HG03469 (cell line): ENCODE measurements around the gene IGF2BP2.
"Not testable (repeated sequence)": the region's sequence is repeated elsewhere in the genome, so short reads cannot be mapped to it uniquely, and the experiment has no call there.

Source experiments
- ATAC-seq: cut with Tn5 transposase; IDR thresholded peaks from one replicate; pipeline ENCODE4 v1.9.1; 2021; ENCODE audit warnings: mild to moderate bottlenecking, moderate library complexity, moderate number of reproducible peaks; ENCODE audit not compliant: unreplicated experiment

The IGF2BP2 gene

DNA sequence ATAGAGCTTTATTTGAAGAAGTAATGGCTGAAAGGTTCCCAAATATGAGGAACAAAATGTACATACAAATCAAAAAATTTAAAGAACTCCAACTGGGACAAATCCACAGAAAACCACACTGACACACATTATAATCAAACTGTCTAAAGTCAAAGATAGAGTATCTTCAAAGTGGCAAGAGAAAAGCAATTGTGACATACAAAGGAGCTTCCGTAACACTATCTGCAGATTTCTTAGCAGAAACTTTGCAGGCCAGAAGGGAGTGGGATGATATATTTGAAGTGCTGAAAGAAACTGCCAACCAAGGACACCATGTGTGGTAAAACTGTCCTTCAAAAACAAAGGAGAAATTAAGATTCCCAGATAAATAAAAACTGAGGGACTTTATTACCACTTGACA is 146.8 kb downstream of the IGF2BP2 start:
- ATAC-seq: no peak

DNA sequence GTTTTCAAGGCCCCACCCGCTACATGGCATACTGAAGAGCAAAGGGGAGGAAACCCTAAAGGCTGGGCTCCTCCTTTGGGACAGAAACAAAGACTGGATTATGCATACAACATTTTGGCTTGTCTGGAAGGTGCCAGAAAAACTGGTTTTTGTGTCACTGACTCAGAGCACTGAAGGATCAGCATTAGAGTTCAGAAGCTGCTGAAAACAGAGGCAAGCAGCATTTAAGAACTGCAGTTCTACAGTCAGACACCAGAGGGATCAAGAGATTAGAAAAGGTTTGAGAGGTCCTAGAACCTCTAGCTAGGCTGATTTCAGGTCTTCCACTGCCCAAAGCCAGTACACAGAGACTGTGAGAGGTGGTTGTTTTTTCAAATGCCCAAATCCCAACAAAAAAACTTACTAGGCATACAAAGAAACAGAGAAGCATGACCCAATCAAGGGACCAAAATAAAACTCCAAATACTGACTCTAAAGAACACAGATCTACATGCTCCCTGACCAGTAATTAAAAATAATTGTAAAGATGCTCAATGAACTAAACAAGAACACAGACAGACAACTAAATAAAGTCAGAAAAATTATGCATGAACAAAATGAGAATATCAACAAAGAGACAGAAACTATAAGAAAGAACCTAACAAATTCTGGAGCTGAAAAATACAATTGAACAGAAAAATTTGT is 147.6 kb downstream of the IGF2BP2 start:
- no peak for ATAC-seq

DNA sequence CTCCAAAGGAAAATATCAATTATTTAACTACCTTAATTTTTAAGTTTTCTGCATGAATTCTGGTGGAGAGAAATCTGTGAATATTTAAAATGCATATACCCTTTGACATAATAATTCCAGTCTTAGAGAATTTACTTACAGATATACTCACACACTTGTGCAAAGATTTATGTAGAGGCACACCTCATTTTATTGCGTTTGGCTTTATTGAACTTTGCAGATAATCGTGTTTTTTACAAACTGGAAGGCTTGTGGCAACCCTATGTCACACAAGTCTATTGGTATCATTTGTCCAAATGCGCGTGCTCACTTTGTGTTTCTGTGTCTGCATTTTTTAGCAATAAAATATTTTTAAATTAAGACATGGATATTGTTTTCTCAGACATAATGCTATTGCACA is 157.3 kb downstream of the IGF2BP2 start:
- no peak for ATAC-seq

DNA sequence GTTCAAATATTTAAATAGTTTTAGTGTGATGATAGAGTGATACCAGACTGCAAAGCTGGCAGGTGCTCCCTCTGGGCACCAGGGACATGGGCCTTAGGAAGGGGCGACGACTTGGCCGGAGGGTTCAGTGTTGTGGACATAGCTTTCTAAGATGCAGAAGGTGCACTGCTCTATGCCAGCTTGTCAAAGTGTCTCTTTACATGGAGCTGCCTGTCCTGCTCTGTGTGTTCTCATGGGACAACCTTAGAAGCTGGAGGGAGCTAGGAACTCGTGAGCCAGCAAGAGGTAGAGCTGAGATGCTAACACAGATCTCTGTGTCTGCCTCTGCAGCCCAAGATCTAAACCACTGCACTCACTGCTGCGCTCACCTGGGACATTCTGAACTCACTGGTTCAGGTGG is 160.9 kb downstream of the IGF2BP2 start:
- no peak for ATAC-seq

DNA sequence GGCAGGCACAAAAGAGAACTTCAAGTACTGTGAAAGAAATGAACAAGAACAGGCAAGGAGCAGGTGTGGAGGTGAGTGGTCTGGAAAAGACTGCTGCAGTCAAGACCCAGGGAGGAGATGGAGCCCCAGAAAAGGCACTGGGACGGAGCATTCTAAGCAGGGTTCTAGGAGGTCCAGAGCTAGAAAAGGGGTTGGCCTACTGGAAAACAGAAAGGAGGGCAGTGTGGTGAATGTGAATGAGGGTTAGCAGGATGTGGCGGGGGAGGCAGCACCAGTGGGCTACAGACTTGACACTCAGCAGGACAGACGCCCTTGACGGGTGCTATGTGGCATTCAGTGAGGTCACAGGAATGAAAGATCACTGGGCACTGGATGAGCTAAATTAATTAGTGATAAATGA is 163.1 kb downstream of the IGF2BP2 start:
- ATAC-seq: no peak

DNA sequence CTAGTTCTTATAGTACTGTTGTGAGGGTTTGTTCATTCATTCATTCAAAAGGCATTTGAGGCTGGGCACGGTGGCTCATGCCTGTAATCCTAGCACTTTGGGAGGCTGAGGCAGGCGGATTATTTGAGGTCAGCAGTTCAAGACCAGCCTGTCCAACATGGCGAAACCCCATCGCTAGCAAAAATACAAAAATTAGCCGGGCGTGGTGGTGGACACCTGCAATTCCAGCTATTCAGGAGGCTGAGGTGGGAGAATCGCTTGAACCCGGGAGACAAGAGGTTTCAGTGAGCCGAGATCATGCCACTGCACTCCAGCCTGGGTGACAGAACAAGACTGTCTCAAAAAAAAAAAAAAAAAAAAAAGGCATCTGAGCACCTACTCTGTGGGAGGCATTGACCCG is 163.5 kb downstream of the IGF2BP2 start:
- not testable (repeated sequence) for ATAC-seq

DNA sequence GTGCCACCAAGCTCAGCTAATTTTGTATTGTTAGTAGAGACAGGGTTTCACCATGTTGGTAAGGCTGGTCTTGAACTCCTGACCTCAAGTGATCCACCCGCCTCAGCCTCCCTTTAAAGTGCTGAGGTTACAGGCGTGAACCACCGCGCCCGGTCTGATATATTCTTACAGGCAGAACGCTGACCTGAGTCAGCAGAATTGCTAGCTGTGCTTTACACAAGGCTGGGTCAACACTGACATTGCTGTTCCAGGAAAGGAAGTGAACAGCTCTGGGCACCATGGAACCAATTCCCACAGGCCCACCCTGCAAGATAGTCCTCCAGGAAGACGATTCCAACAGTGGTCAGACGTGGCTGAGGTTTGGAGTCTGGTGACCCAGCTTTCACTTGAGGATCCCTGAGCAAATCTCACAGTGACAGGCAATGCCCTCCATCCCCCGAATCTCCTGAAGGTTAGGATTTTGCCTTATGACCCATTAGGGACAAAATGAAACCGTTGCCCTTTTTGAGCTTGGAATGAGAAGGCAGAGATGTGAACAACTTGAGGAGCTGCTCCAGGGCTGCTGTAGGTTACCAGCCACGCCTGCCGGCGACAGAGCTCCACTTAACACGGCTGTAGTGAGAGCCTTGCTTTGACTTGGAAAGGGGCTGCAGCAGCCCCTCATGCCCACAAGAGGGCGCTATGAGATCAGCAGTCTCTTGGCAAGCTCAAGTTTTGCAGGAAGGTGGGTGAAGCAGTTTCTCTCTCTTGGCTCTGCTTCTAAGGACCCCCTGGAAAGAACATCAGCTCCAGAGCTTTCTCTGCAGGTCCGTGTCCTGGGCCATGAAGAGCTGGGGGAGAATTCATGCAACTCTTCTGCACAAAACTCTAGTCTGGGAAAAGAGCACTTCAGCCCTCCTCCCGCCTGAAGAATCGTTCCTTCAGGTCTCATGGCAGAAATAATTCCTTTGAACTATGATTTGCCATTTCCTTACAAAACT is 164.6 kb downstream of the IGF2BP2 start:
- ATAC-seq: no peak

DNA sequence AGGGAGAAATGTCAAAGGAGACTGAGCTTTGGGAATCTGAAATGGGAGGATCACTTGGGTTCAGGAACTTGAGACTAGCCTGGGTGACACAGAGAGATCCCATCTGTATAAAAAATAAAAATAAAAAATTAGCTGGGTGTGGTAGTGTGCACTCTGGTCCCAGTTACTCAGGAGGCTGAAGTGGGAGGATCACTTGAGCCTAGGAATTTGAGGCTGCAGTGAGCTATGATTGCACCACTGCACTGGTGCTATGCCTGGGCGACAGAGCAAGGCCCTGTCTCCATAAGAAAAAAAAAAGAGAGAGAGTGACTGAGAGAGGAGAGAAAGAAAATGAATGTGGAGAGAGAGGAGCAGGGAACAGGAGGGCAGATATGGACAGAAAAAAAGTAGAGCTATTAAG is 165.9 kb downstream of the IGF2BP2 start:
- no peak for ATAC-seq

DNA sequence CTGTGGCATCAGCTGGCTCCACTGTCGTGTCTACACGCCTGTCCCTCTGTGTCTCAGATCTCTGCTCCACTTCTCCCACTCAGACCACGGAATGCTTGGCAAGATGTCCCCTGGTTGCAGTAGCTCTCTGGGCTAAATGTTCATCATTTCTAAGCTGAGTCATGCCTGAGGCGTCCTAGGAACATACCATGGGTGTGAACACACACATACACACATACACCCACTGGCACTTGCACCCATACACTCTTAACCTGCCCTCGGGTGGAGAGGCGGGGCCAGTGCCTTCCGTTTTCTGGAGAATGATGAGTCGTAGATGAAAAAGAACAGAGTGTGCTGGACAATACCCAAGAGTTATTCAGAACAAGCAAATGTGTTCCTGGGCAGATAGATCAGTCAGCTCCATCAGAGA is 166.3 kb downstream of the IGF2BP2 start:
- ATAC-seq: no peak

DNA sequence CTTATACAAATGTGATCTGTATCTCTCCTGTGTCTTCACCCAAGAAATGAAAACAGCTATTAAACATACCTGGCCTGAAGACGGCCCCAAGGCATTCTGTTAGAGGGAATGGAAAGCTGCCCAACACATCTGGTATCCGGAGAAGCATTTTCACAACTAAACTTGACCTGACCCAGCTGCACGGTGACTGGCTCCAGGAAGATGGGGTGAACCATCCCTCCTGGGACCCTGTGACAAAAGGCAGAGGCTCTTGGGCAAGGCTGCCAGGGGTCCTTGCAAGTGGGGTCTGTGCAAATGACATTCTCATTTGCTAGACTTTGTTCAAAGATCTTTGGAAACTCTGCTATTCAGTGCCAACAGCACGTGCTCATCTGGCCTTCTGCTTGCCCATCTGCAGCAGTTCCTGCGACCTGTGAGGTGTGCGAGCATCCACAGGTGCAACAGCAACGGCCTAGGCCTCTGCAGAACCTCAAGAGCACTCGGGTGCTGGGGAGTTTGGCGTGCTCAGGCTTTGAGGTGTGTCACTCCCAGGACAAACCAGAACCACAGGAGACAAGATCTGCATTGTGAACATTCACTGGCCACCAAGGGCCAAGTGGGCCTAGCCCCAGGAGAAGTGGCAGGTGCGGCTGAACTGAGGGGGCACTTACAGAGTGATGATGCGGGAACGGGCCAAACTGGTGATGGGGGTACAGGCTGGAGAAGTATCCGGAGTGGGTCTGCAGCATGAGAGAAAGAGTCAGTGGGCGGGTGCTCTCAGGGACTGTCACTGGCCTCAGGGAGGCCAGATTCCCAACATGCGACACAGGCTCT is 166.9 kb downstream of the IGF2BP2 start:
- ATAC-seq: no peak

DNA sequence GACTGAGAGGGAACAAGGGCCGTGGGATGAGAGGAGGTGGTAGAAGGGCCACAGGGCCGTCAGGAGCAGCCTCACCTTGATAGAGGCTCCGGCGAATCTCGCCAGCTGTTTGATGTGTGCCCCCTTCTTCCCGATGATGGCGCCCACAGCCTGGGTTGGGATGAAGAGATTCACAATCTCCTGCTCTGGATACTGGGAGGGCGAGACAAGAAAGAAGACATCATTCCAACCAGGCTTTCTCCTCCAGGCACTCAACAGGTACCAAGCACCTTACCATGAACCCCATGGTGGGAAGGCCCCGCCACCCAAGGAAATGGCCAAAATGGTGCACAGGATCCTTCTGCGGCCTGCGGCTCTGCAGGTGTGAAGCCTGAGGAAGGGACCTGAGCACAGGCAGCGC is 167.6 kb downstream of the IGF2BP2 start:
- no peak for ATAC-seq

DNA sequence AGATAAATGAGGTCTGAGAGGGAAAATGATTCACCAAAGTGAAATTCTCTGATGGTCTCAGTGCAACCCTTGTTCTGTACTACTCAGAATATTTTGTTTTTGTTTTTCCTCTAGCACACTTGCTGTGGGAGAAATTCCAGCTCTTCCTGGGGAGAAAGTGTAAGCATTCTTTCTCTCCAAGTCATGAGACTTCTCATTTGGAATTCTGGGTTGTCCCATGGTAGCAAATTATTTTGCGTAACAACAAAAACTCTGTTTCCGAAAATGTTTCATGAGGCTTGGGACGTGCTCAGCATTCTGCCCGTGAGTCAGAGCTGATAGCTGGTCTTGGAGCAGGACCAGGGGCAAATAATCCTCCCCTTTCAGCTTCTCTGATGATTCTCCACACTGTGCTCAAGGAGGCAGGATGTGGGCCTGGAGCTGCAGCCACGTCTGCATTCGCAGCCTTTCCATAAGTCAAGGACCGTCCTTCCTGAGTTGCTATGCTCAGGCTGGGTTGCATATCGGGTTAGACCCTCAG is 168.5 kb downstream of the IGF2BP2 start:
- no peak for ATAC-seq

DNA sequence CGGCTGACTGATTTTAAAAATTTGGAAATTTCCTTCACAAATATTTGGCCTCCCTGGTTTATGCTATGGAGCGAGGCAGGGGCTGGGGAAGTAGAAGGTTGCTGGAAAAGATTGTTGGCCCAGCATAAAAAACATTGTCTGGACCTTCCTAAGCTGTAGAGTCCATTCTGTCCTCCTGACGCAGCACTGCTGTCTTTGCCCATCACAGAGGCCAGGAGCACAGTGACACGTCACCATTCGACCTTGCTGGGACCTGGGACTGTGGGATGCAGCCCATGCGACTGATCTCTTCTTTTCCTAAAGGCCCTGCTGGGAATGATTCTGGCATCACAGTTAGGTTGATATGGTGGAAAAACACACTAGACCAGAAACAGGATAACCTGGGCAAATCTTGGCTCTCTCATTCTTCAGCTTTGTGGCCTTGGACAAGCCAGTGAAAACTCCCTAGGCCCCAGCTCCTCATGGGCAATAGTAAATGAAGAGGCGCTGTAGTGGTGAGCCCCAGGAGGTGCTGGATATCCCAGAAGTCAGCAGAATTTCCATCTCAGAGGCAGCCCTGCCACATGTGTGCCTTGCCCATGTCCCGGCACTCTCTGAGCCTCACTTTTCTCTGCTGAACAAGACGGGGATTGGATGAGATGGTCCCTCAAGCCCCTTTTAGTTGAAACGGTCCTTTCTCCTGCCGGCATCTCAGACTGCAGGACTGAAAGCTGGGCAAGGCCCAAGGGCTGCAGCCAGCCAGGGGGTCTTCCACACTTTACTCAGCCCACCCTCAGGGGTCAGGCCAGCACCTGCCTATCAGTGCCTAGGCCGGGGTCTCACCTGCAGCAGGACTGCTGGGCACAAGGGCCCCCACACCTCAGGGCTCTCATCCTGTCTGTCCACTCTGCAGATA is 169.2 kb downstream of the IGF2BP2 start:
- ATAC-seq: no peak

DNA sequence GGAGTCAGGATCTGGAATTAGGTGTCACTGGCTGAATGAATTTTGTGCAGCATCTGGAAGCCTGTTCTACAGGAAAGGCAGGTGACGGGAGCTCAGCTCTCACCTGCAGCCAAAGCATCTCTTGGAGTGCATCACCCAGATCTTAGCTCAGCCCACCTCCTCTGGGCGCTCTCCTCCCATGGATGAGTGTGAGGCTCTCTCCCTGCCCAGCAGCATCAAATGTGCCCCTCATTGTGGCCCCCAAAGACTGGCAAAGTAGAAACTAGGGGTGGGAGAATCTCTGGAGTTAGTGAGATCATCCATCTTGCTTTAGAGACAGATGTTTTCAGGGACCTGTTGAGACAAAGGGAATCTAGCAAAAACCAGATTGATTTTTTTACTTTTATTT is 170.1 kb downstream of the IGF2BP2 start:
- no peak for ATAC-seq

DNA sequence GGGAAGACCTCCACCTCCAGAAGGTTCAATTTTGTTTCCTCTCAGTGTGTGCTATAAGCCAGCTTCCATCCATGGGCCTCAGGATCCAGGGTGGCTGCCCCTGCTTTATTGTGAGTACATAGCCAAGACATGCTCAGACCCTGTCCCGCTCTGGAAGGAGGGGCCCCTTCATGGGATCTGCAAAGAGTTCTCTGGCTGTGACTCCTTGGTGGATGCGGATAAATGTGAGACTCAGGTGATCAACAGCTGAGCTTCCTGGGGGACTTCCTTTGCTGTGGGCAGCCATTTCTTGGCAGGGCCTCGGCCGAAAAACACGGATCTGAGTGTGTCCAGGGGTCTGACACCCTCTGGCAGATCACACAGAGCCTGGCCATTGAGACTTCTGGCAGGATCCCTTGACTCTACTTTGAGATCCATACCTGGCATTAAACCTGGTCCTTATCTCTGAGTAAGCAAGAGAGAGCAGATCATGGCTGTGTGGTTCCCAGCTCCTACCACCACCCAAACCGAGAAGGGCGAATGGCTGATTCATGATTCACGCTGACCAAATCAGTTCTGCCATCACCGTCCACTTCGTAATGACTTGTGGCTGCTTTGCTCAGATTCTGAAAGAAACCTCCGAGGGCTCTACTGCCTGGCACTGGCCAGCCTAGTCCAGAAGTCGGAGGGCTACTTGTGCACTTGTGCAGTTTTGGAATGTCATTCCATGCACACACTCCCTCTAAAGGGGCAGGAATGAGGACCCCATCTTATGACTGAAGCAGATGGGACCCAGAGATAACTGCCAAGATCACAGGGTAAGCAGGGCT is 170.7 kb downstream of the IGF2BP2 start:
- no peak for ATAC-seq

DNA sequence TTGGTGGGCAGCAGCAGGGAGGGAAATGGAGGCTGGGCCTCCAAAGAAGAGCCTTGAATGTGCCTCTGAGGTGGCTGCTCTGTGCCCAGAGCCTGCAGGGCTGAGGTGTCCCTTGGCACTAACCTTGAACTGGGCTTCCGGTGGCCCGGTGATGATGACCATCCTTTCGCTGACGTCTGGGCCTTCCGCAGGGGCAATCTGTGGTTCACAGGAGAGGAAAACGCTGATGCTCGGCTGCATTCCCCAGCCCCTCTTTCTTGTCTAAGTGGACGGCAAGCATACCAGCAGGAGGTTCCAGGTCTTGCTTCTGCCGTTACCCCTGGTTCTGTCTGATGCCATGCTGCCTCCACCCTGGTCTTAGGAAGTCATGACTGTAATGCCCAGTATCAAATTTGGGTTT is 172.9 kb downstream of the IGF2BP2 start:
- no peak for ATAC-seq

DNA sequence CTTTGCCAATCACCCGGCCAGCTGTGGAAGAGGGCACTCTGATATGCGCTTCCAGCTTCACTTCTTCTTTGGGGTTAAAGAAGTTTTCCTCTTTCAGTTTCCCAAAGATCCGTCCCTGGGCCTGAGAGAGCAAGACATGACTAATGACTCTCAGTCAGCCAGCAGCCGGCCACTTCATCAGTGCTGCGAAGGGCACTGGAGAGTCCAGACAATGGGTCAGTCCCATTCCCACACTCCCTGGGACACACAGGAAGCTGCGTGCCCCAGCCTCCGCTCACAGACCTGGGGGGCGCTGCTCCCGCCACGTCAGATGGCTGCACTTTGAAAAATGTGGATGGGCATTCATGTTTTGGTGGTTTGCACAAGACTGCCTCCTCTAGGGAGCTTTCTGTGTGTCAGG is 175.4 kb downstream of the IGF2BP2 start:
- no peak for ATAC-seq

DNA sequence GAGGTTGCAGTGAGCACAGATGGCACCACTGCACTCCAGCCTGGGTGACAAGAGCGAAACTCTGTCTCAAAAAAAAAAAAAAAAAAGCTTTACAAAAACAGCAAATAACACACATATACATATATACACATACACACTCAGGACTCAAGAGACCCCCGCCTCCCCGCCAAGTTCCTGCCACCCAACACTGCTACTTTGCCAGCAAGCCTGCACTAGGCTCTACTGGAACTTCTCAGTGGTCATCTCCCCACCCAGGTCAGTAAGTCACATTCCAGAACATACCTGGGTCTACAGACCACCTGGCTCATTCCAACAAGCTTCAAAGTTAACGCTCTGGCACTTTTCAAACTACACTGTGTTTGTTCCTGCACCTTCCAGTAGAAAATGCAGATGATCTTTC is 176.4 kb downstream of the IGF2BP2 start:
- no peak for ATAC-seq

DNA sequence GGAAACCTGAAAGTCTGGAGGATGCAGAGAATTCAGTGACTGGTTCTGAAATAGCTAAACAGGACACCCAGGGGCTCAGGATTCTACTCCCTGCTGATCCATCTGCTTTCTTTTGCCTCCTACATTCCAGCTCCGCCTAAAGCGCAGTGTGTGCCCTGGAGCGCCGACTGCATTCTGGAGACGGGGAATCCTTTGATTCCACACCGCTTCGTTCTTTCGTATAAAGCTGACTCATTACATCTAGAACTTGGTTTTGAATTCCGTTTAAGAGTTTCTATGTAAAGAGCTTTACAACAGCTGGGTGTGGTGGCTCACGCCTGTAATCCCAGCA is 177.0 kb downstream of the IGF2BP2 start:
- no peak for ATAC-seq
